SK-N-SH treated with all-trans-retinoic acid at 6 μM for 48 hours (cell line): ENCODE results near the gene TRAPPC2B.

Experiments used
- ATAC-seq: fragments of 200-7000 bp; cut with Tn5 transposase; 3 replicates; pipeline ENCODE4 v1.9.1; 2020; ENCODE audit warnings: mild to moderate bottlenecking, moderate library complexity
- ARNTL ChIP-seq: fragments of 450-650 bp; formaldehyde crosslinking; IDR thresholded peaks from 2 replicates; pipeline ENCODE4 v1.5.0; 2020; ENCODE audit warnings: low read depth, mild to moderate bottlenecking, moderate library complexity, borderline replicate concordance
- CREB5 ChIP-seq: fragments of 250-450 bp; sonication (Bioruptor Pico); IDR thresholded peaks from 2 replicates; pipeline ENCODE4 v1.5.1; 2020; ENCODE audit warnings: low read depth, mild to moderate bottlenecking, moderate library complexity
- CSDC2 ChIP-seq: fragments of 250-450 bp; sonication (Bioruptor Pico); IDR thresholded peaks from 2 replicates; pipeline ENCODE4 v1.5.0; 2020; ENCODE audit warnings: mild to moderate bottlenecking, moderate library complexity
- GLIS3 ChIP-seq: fragments of 250-450 bp; sonication (Bioruptor Pico); IDR thresholded peaks from 2 replicates; pipeline ENCODE4 v1.5.0; 2020; ENCODE audit warnings: mild to moderate bottlenecking, moderate library complexity
- ISL1 ChIP-seq: fragments of 250-450 bp; sonication (Bioruptor Pico); IDR thresholded peaks from 2 replicates; pipeline ENCODE4 v2.1.2; 2022; ENCODE audit warnings: mild to moderate bottlenecking, moderate library complexity
- OSR1 ChIP-seq: fragments of 250-450 bp; sonication (Bioruptor Pico); IDR thresholded peaks from 2 replicates; pipeline ENCODE4 v1.8.0; 2022; ENCODE audit warnings: moderate library complexity, mild to moderate bottlenecking, inconsistent platforms
- PATZ1 ChIP-seq: fragments of 250-450 bp; sonication (Bioruptor Pico); IDR thresholded peaks from 2 replicates; pipeline ENCODE4 v1.8.0; 2020; ENCODE audit warnings: mild to moderate bottlenecking, moderate library complexity, borderline replicate concordance
- POU6F1 ChIP-seq: fragments of 250-450 bp; sonication (Bioruptor Pico); IDR thresholded peaks from 2 replicates; pipeline ENCODE4 v1.8.0; 2021; ENCODE audit warnings: low read depth, mild to moderate bottlenecking, moderate library complexity, borderline replicate concordance
- PPARA ChIP-seq: fragments of 250-450 bp; sonication (Bioruptor Pico); IDR thresholded peaks from 2 replicates; pipeline ENCODE4 v1.5.0; 2020; ENCODE audit warnings: mild to moderate bottlenecking, borderline replicate concordance
- TOX ChIP-seq: fragments of 250-450 bp; sonication (Bioruptor Pico); IDR thresholded peaks from 2 replicates; pipeline ENCODE4 v1.8.0; 2021; ENCODE audit warnings: mild to moderate bottlenecking, moderate library complexity, borderline replicate concordance
- TSHZ2 ChIP-seq: fragments of 250-450 bp; sonication (Bioruptor Pico); IDR thresholded peaks from 2 replicates; pipeline ENCODE4 v1.5.0; 2020; ENCODE audit warnings: mild to moderate bottlenecking, moderate library complexity
- ZFP3 ChIP-seq: fragments of 250-450 bp; sonication (Bioruptor Pico); IDR thresholded peaks from 2 replicates; pipeline ENCODE4 v1.5.0; 2020; ENCODE audit warnings: mild to moderate bottlenecking, moderate library complexity
- ZFP30 ChIP-seq: fragments of 450-650 bp; formaldehyde crosslinking; IDR thresholded peaks from 2 replicates; pipeline ENCODE4 v1.5.0; 2022; ENCODE audit warnings: mild to moderate bottlenecking, moderate library complexity
- ZNF70 ChIP-seq: fragments of 450-650 bp; formaldehyde crosslinking; IDR thresholded peaks from 2 replicates; pipeline ENCODE4 v1.5.0; 2020; ENCODE audit warnings: mild to moderate bottlenecking, moderate library complexity
- ZNF8 ChIP-seq: fragments of 450-650 bp; formaldehyde crosslinking; IDR thresholded peaks from 2 replicates; pipeline ENCODE4 v1.5.0; 2020; ENCODE audit warnings: mild to moderate bottlenecking, moderate library complexity

The TRAPPC2B gene

GRCh38 chr19:57380923-57381322 is 17.6 kb downstream of the TRAPPC2B start:
- no peak for ATAC-seq
- TF ChIP-seq POU6F1 = no peak
- TF ChIP-seq TSHZ2 = no peak
- TF ChIP-seq ZNF70 (CRISPR knock-in tag) = no peak
- no peak for TF ChIP-seq ISL1 (CRISPR knock-in tag)
- no peak for TF ChIP-seq ZFP30 (CRISPR knock-in tag)
- no peak for TF ChIP-seq TOX (CRISPR knock-in tag)
- TF ChIP-seq OSR1 = no peak
- no peak for TF ChIP-seq PATZ1 (CRISPR knock-in tag)
- TF ChIP-seq ZNF8 (CRISPR knock-in tag) = no peak
- no peak for TF ChIP-seq GLIS3 (CRISPR knock-in tag)

GRCh38 chr19:57382806-57383488 is 19.6 kb downstream of the TRAPPC2B start:
- no peak for TF ChIP-seq PPARA (CRISPR knock-in tag)
- no peak for TF ChIP-seq CSDC2 (CRISPR knock-in tag)
- no peak for TF ChIP-seq TSHZ2
- TF ChIP-seq ARNTL = no peak
- TF ChIP-seq, all 23 proteins: peak for 0
- ATAC-seq = no peak

- no peak for ATAC-seq
- no peak for TF ChIP-seq PATZ1 (CRISPR knock-in tag)
- TF ChIP-seq ZNF8 (CRISPR knock-in tag) = no peak
- TF ChIP-seq CSDC2 (CRISPR knock-in tag) = no peak
- TF ChIP-seq CREB5 (CRISPR knock-in tag) = no peak
- TF ChIP-seq TSHZ2 = no peak
- no peak for TF ChIP-seq ZFP3 (CRISPR knock-in tag)
- no peak for TF ChIP-seq TOX (CRISPR knock-in tag)
These were observed 25.9 kb downstream of the TRAPPC2B start for GRCh38 chr19:57389194-57389729.
